GM12878 (cell line): ENCODE data around the gene RAF1. TPM values are rescaled to one million over a fixed set of nuclear protein-coding genes. Genes with fewer than 3 reads are reported as not detected.

Experiments
- ATAC-seq: fragments of 200-7000 bp; cut with Tn5 transposase; 3 replicates; pipeline ENCODE4 v1.9.1; 2020; ENCODE audit warnings: mild to moderate bottlenecking, moderate library complexity
- BruUV-seq: library from RNA; stranded (reverse); fragments of 400-500 nt; replicated peaks from 2 replicates; lab custom pipeline; 2021; lab: Mats Ljungman, UMichigan
- CTCF ChIA-PET: fragments of 300-600 bp; sonication (Branson Sonifier 250); formaldehyde crosslinking; extraction: SDS; loops from one replicate; lab custom pipeline; 2021; ENCODE audit warnings: inconsistent platforms; lab: Yijun Ruan, JAX
- POLR2A ChIA-PET: fragments of 350-600 bp; formaldehyde crosslinking; extraction: SDS; loops from one replicate; lab custom pipeline; 2021; ENCODE audit warnings: inconsistent platforms; lab: Charles Lee
- RAD21 ChIA-PET: fragments of 300-600 bp; sonication (Branson Sonifier 250); formaldehyde crosslinking; loops from one replicate; lab custom pipeline; 2023; ENCODE audit warnings: antibody characterized with exemption; ENCODE audit not compliant: unreplicated experiment; lab: Charles Lee
- SMC1A ChIA-PET: fragments of 300-600 bp; sonication (Branson Sonifier 250); formaldehyde crosslinking; loops from one replicate; lab custom pipeline; 2023; ENCODE audit not compliant: unreplicated experiment, uncharacterized antibody; lab: Charles Lee
- DNase-seq: peaks from one replicate; pipeline ENCODE4 v3.0.0-alpha.2; 2011; ENCODE audit warnings: low read depth, low spot score
- FAIRE-seq: peaks from 3 replicates; lab custom pipeline; 2011; peaks lifted over from hg19 to GRCh38; lab: Jason Lieb, UNC
- H2AFZ ChIP-seq: 2 replicates; pipeline ENCODE4 v1.6.0; 2011; ENCODE audit warnings: low read depth, low read length, control low read depth; ENCODE audit not compliant: control insufficient read depth
- H3K27ac ChIP-seq: 2 replicates; pipeline ENCODE4 v1.5.1; 2011; ENCODE audit warnings: control low read depth; ENCODE audit not compliant: control insufficient read depth, insufficient read depth
- H3K27me3 ChIP-seq, 2 experiments: replicated peaks in 1 of 2; 2 replicates each; pipeline versions ENCODE4 v1.6.0 to v1.6.1; 2011; ENCODE audit warnings: low read length in 1 of 2; ENCODE audit not compliant: control insufficient read depth in 2 of 2, insufficient read depth in 2 of 2
- H3K36me3 ChIP-seq, 2 experiments: 2 replicates each; pipeline ENCODE4 v1.5.1; 2011; ENCODE audit warnings: low read length in 1 of 2; ENCODE audit not compliant: control insufficient read depth in 2 of 2, insufficient read depth in 2 of 2
- H3K4me1 ChIP-seq: 2 replicates; pipeline ENCODE4 v1.6.1; 2011; ENCODE audit warnings: mild to moderate bottlenecking, low read length, moderate library complexity, mixed read lengths; ENCODE audit not compliant: control insufficient read depth, insufficient read depth
- H3K4me2 ChIP-seq: 2 replicates; pipeline ENCODE4 v1.6.0; 2011; ENCODE audit warnings: control low read depth; ENCODE audit not compliant: control insufficient read depth, insufficient read depth
- H3K4me3 ChIP-seq: fragments of 200-600 bp; sonication (generic); 2 replicates; pipeline ENCODE4 v1.5.1; 2016
- H3K79me2 ChIP-seq: 2 replicates; pipeline ENCODE4 v1.6.0; 2011; ENCODE audit warnings: low read length; ENCODE audit not compliant: control insufficient read depth, insufficient read depth
- H3K9ac ChIP-seq: 2 replicates; pipeline ENCODE4 v1.8.0; 2011; ENCODE audit warnings: low read length, control low read depth, mixed read lengths; ENCODE audit not compliant: control insufficient read depth, insufficient read depth
- H3K9me3 ChIP-seq: replicated peaks from 3 replicates; pipeline ENCODE4 v1.5.1; 2011; ENCODE audit warnings: mild to moderate bottlenecking, low read length; ENCODE audit not compliant: control insufficient read depth, insufficient read depth
- H4K20me1 ChIP-seq: 2 replicates; pipeline ENCODE4 v1.6.0; 2011; ENCODE audit not compliant: control insufficient read depth, insufficient read depth
- ATF7 ChIP-seq: fragments of 450-650 bp; IDR thresholded peaks from 2 replicates; pipeline ENCODE4 v1.6.1; 2016; ENCODE audit warnings: low read depth, mild to moderate bottlenecking
- CBX5 ChIP-seq: sonication (generic); IDR thresholded peaks from 2 replicates; pipeline ENCODE4 v1.6.1; 2016; ENCODE audit warnings: low read depth, moderate library complexity, mild to moderate bottlenecking, inconsistent platforms
- IKZF1 ChIP-seq: fragments of 450-650 bp; conservative IDR thresholded peaks from 2 replicates; pipeline ENCODE4 v1.6.1; 2017; ENCODE audit warnings: antibody characterized with exemption, mild to moderate bottlenecking
- MEF2A ChIP-seq: IDR thresholded peaks from 2 replicates; pipeline ENCODE4 v1.6.1; 2011; ENCODE audit warnings: low read depth, mild to moderate bottlenecking, low read length, moderate library complexity; ENCODE audit not compliant: insufficient read depth
- MXI1 ChIP-seq: fragments of 150-350 bp; IDR thresholded peaks from 2 replicates; pipeline ENCODE4 v1.6.1; 2011; ENCODE audit warnings: low read depth, mild to moderate bottlenecking, inconsistent platforms, low read length, improper control_type of control experiment
- RAD21 ChIP-seq: IDR thresholded peaks from 2 replicates; pipeline ENCODE4 v1.6.1; 2011; ENCODE audit warnings: mild to moderate bottlenecking, low read depth, low read length, moderate library complexity; ENCODE audit not compliant: insufficient read depth
- SP1 ChIP-seq: IDR thresholded peaks from one replicate; pipeline ENCODE4 v1.6.1; 2011; ENCODE audit warnings: low read depth, low read length
- SPI1 ChIP-seq: IDR thresholded peaks from 2 replicates; pipeline ENCODE4 v1.6.1; 2011; ENCODE audit warnings: low read depth, mild to moderate bottlenecking, low read length, moderate library complexity, borderline replicate concordance; ENCODE audit not compliant: insufficient read depth
- YBX1 ChIP-seq: fragments of 450-650 bp; IDR thresholded peaks from 2 replicates; pipeline ENCODE4 v1.6.1; 2016; ENCODE audit warnings: antibody characterized with exemption
- WGBS: methylation state at CpG from one replicate; pipeline ENCODE4 v1.1.6; 2016; ENCODE audit warnings: low lambda C conversion rate; ENCODE audit not compliant: insufficient replicate concordance, insufficient coverage; ENCODE audit errors: missing lambda C conversion rate; 5-methylcytosine and 5-hydroxymethylcytosine counted together
- in situ Hi-C: fragments of 300-500 bp; cut with MboI; formaldehyde crosslinking; loops from 9 replicates; pipeline ENCODE4 v1.14.3; 2018; ENCODE audit warnings: mixed read lengths
- intact Hi-C: fragments of 100-400 bp; cut with micrococcal nuclease; formaldehyde crosslinking; loops from one replicate; pipeline ENCODE4 v1.14.2; 2022; ENCODE audit not compliant: unreplicated experiment
- polyA plus RNA-seq, 11 experiments: library from polyadenylated mRNA; depleted of rRNA in 4 of 11; unstranded in 6 of 11; stranded (reverse) in 5 of 11; fragments of >200 nt; fragmentation: Nextera tagmentation in 4 of 11; fragmentation: Illumina TruSeq in 1 of 11; extraction: Ambion mirVana in 4 of 11; extraction: Trizol in 1 of 11; gene quantifications; 1 replicate in 1 of 11; 2 replicates in 10 of 11; pipeline versions ENCODE4 v1.2.1 to v1.2.3, GENCODE V29; 2011 to 2016; ENCODE audit warnings: inconsistent platforms in 2 of 11, missing spikeins in 2 of 11, low read depth in 1 of 11
- total RNA-seq, 4 experiments: library from RNA; depleted of rRNA in 3 of 4; stranded (reverse); fragments of >200 nt in 3 of 4; fragmentation: Illumina TruSeq in 1 of 4; extraction: Trizol in 1 of 4; gene quantifications; 2 replicates each; pipeline versions ENCODE4 v1.2.1 to v1.2.3, GENCODE V29; 2013 to 2021
- TF ChIP-seq, protein P1 (sequence below): IDR thresholded peaks from 2 replicates; pipeline ENCODE4 v1.6.1; 2012; ENCODE audit warnings: low read depth, low read length, improper control_type of control experiment
- TF ChIP-seq, protein P2 (sequence below): fragments of 450-650 bp; IDR thresholded peaks from 2 replicates; pipeline ENCODE4 v1.6.1; 2017; ENCODE audit warnings: mild to moderate bottlenecking, moderate library complexity
- TF ChIP-seq, protein P3 (sequence below): fragments of 450-650 bp; IDR thresholded peaks from 2 replicates; pipeline ENCODE4 v1.6.1; 2018; ENCODE audit warnings: mild to moderate bottlenecking, low read depth, moderate library complexity; ENCODE audit not compliant: partially characterized antibody

RAF1 gene
- total and polyA plus RNA-seq, 10 of the 15 experiments (the other 5 are each of a cell fraction or from before 2014, with no cell fraction given): 20.4 to 151 (median 77.8) TPM

DNA sequence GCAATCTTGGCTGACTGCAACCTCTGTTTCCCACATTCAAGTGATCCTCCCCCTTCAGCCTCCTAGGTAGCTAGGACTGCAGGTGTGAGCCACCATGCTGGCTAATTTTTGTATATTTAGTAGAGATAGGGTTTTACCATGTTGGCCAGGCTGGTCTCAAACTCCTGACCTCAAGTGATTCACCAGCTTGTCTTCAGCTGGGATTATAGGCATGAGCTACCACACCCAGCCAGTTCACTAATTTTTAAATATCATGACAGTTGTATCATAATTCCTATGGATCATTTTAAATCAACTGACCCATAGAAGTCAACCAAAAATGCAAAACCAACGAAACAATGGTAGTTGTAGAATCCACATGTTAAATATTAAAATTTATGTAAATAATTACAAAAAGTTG, 35.1 kb downstream of the RAF1 start:
- SMC1A ChIA-PET: interaction anchor here (1.2 to 1.8 kb wide), 5 partner anchors 9 to 31 kb away, joined by 4 to 8 read pairs (median 5); no protein-coding TSS in a partner anchor
- intact Hi-C loops: loop anchor here (5.0 kb wide), 1 partner anchor 33 kb away; the partner anchor contains the start of gene RAF1
- H3K36me3 ChIP-seq: no peaks in the 10 kb centered on the region; a peak in 1 of 4 replicates
- no peaks in the 10 kb centered on the region for H4K20me1 ChIP-seq
- RAD21 ChIA-PET: interaction anchor here (1.6 kb wide), 1 partner anchor 17 kb away, joined by 3 read pairs; no protein-coding TSS in a partner anchor
- H3K4me1 ChIP-seq: peaks cover 14% of the 10 kb centered on the region
- H3K9ac ChIP-seq: no peak overlapping the region
- DNase-seq: no peak
- POLR2A ChIA-PET: no interaction called here
- H3K27me3 ChIP-seq: no peaks in the 10 kb centered on the region
- no peak for TF ChIP-seq CBX5
- TF ChIP-seq RAD21: no peak
- TF ChIP-seq, protein P1, sequence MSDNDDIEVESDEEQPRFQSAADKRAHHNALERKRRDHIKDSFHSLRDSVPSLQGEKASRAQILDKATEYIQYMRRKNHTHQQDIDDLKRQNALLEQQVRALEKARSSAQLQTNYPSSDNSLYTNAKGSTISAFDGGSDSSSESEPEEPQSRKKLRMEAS: no peak
- TF ChIP-seq, protein P2, sequence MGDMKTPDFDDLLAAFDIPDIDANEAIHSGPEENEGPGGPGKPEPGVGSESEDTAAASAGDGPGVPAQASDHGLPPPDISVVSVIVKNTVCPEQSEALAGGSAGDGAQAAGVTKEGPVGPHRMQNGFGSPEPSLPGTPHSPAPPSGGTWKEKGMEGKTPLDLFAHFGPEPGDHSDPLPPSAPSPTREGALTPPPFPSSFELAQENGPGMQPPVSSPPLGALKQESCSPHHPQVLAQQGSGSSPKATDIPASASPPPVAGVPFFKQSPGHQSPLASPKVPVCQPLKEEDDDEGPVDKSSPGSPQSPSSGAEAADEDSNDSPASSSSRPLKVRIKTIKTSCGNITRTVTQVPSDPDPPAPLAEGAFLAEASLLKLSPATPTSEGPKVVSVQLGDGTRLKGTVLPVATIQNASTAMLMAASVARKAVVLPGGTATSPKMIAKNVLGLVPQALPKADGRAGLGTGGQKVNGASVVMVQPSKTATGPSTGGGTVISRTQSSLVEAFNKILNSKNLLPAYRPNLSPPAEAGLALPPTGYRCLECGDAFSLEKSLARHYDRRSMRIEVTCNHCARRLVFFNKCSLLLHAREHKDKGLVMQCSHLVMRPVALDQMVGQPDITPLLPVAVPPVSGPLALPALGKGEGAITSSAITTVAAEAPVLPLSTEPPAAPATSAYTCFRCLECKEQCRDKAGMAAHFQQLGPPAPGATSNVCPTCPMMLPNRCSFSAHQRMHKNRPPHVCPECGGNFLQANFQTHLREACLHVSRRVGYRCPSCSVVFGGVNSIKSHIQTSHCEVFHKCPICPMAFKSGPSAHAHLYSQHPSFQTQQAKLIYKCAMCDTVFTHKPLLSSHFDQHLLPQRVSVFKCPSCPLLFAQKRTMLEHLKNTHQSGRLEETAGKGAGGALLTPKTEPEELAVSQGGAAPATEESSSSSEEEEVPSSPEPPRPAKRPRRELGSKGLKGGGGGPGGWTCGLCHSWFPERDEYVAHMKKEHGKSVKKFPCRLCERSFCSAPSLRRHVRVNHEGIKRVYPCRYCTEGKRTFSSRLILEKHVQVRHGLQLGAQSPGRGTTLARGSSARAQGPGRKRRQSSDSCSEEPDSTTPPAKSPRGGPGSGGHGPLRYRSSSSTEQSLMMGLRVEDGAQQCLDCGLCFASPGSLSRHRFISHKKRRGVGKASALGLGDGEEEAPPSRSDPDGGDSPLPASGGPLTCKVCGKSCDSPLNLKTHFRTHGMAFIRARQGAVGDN: no peak
- TF ChIP-seq SP1: no peak
- TF ChIP-seq, protein P3, sequence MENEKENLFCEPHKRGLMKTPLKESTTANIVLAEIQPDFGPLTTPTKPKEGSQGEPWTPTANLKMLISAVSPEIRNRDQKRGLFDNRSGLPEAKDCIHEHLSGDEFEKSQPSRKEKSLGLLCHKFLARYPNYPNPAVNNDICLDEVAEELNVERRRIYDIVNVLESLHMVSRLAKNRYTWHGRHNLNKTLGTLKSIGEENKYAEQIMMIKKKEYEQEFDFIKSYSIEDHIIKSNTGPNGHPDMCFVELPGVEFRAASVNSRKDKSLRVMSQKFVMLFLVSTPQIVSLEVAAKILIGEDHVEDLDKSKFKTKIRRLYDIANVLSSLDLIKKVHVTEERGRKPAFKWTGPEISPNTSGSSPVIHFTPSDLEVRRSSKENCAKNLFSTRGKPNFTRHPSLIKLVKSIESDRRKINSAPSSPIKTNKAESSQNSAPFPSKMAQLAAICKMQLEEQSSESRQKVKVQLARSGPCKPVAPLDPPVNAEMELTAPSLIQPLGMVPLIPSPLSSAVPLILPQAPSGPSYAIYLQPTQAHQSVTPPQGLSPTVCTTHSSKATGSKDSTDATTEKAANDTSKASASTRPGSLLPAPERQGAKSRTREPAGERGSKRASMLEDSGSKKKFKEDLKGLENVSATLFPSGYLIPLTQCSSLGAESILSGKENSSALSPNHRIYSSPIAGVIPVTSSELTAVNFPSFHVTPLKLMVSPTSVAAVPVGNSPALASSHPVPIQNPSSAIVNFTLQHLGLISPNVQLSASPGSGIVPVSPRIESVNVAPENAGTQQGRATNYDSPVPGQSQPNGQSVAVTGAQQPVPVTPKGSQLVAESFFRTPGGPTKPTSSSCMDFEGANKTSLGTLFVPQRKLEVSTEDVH: no peak
- TF ChIP-seq MXI1: no peak
- no peak for TF ChIP-seq MEF2A
- no peak for TF ChIP-seq SPI1
- TF ChIP-seq YBX1: no peak
- no peak for TF ChIP-seq IKZF1
- no peak for TF ChIP-seq ATF7
- TF ChIP-seq, all 136 proteins: peak for 0
- H3K9me3 ChIP-seq: no peaks in the 10 kb centered on the region; the same call in 2 of the 3 replicates
- ATAC-seq: no peak
- CTCF ChIA-PET: interaction anchor here (0.7 to 2.2 kb wide), 3 partner anchors 14 to 35 kb away, joined by 3 to 4 read pairs (median 4); partner anchors contain the start of gene RAF1
- no peak overlapping the region for H3K4me3 ChIP-seq
- BruUV-seq: no TSS peak
- no peak overlapping the region for H3K4me2 ChIP-seq
- FAIRE-seq: no peak
- in situ Hi-C loops: no loop called here
- H2AFZ ChIP-seq: no peak overlapping the region
- no peak overlapping the region for H3K27ac ChIP-seq
- peaks cover 89% of the 10 kb centered on the region for H3K79me2 ChIP-seq
- WGBS: 100% methylated on average over 1 of the region's 1 CpG
